Activated T-cell treated with anti-CD3 and anti-CD28 coated beads for 48 hours (primary cell): Measurements from ENCODE around the gene LUC7L.
"Not testable (repeated sequence)": the region's sequence is repeated elsewhere in the genome, so short reads cannot be mapped to it uniquely, and the experiment has no call there.

ENCODE experiments used
- DNase-seq: peaks from one replicate; pipeline ENCODE4 v3.0.0-alpha.2; 2020; ENCODE audit warnings: low read depth

The LUC7L gene

DNA sequence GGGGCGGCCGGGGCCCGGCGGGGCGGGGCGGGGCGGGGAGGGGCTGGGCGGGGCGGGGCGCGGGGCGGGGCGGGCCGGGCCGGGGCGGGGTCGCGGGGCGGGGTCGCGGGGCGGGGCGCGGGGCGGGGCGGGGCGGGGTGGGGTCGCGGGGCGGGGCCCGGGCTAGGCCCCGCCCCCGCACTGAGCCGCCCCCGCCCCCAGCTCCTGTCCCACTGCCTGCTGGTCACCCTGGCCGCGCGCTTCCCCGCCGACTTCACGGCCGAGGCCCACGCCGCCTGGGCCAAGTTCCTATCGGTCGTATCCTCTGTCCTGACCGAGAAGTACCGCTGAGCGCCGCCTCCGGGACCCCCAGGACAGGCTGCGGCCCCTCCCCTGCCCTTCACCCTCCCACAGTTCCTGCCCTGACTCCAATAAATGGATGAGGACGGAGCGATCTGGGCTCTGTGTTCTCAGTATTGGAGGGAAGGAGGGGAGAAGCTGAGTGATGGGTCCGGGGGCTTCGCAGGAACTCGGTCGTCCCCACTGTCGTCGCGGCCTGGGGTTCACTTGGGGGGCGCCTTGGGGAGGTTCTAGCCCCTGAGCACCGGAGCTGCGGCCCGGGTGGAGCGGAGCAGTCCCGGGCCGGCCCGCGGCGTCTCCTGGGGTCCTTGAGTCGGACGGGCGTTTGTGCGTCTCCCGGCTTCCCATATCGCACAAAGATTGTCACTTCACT lies 64.3 kb downstream of the LUC7L start:
- DNase-seq: no peak

GRCh38 chr16:164134-164823 lies 65.0 kb downstream of the LUC7L start:
- not testable (repeated sequence) for DNase-seq

GRCh38 chr16:163696-164095 lies 65.6 kb downstream of the LUC7L start:
- not testable (repeated sequence) for DNase-seq

DNA sequence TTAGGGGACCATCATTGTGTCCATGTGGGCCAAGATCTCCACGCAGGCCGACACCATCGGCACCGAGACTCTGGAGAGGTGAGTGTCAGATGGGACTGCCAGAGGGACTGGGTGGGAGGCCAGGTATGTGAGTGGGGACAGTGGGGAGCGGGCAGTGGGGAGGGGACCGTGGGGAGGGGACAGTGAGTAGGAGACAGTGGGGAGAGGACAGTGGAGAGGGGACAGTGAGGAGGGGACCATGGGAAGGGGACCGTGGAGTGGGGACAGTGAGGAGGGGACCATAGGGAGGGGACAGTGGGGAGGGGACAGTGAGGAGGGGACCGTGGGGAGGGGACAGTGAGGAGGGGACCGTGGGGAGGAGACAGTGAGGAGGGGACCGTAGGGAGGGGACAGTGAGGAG lies 66.1 kb downstream of the LUC7L start:
- not testable (repeated sequence) for DNase-seq

DNA sequence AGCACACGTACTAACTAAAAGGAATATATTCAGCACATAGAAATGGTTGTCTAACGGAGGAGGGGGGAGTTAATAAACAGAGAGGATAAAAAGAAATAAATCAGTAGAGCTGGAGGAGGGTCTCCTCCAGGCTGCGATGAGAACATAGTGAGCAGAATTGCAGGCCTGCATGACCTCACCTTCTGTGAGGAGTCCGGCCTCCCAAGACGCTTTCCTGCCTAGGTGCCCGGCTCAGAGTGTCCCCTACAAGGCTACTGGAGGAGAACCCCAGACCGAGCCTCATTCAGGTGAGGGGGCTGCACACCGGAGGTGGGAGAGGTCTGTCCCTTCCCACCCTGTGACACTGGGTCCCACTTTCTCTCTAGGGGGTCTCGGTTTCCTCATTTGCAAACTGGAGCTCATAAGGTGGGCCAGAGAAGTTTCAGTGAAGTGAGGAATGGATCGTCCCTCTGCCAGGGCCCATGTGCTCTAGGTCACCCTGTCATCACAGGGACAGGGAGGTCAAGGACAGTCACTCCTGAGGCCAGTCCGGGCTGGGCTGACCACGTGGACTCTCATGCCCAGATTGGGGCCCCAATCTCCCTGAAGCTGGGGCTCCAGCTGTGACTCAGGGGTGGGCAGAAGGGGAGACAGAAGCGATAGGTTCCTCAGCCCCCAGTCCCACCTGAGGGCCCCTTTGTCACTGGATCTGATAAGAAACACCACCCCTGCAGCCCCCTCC lies 66.8 kb downstream of the LUC7L start:
- no peak for DNase-seq

- no peak for DNase-seq
Measured at GRCh38 chr16:160691-161190, 68.5 kb downstream of the LUC7L start.

GRCh38 chr16:160242-160641 lies 69.0 kb downstream of the LUC7L start:
- DNase-seq: not testable (repeated sequence)

DNA sequence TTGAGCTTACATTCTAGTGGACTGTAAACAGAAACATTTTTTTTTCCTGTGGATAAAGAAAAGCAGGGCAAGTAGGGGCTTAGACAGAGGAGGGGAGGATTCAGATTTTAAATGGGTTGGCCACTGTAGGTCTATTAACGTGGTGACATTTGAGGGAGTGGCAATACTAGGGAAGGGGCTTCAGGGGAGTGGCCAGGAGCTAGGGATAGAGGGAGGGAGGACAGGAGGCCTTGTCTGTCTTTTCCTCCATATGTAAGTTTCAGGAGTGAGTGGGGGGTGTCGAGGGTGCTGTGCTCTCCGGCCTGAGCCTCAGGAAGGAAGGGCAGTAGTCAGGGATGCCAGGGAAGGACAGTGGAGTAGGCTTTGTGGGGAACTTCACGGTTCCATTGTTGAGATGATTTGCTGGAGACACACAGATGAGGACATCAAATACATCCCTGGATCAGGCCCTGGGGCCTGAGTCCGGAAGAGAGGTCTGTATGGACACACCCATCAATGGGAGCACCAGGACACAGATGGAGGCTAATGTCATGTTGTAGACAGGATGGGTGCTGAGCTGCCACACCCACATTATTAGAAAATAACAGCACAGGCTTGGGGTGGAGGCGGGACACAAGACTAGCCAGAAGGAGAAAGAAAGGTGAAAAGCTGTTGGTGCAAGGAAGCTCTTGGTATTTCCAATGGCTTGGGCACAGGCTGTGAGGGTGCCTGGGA lies 70.0 kb downstream of the LUC7L start:
- no peak for DNase-seq

DNA sequence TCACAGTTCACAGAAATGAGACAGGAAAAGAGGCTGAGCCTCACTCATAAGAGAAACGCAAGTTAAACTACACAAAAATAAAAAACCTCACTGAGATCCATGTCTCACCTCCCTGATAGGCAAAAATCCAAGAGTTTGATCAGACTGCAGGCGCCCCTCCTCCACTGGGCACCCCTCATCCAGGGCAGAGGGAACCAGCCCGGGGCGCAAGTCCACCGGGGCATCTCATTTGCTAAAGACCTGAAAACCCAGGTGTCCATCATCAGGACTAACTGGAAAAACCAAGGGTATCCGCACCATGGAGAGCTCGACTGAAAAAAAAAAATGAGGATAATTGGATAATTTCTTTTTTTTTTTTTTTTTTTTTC lies 74.2 kb downstream of the LUC7L start:
- no peak for DNase-seq

DNA sequence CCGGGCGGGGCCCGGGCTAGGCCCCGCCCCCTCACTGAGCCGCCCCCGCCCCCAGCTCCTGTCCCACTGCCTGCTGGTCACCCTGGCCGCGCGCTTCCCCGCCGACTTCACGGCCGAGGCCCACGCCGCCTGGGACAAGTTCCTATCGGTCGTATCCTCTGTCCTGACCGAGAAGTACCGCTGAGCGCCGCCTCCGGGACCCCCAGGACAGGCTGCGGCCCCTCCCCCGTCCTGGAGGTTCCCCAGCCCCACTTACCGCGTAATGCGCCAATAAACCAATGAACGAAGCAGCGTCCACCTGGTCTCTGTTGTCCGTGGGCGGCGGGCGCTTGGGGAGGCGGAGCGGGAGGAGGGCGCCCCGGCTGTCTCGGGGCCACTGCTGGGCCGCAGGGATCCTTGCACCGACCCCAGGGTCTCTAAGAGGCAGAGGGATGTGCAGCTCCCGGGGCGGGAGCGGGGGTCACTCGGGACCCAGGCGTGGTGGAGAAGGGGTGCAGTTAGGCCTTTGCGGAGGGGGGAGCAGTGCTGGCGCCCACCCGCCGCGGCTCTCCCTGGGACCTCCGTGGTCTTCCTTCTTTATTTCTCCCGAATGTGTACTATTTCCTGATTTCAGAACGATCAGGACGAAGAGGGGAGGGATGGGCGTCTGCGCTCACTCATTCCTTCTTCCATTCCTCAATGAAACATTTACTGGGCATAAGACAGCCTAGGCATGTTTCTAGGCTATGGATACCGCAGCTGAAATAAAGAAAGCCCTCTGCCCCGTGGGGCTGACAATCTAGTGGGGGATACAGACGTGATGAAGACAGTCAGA lies 74.8 kb downstream of the LUC7L start:
- DNase-seq: no peak

GRCh38 chr16:153550-154216 lies 75.6 kb downstream of the LUC7L start:
- not testable (repeated sequence) for DNase-seq

- not testable (repeated sequence) for DNase-seq
Measured at GRCh38 chr16:153129-153521, 76.1 kb downstream of the LUC7L start.

- DNase-seq: no peak
Measured at GRCh38 chr16:152141-153128, 76.8 kb downstream of the LUC7L start, which contains the start of gene HBZ. HBZ (plus strand) TSS chr16:152644; CDS start chr16:152910, 266 bp downstream.

- no peak for DNase-seq
Measured at GRCh38 chr16:149024-149660, 80.1 kb downstream of the LUC7L start.

DNA sequence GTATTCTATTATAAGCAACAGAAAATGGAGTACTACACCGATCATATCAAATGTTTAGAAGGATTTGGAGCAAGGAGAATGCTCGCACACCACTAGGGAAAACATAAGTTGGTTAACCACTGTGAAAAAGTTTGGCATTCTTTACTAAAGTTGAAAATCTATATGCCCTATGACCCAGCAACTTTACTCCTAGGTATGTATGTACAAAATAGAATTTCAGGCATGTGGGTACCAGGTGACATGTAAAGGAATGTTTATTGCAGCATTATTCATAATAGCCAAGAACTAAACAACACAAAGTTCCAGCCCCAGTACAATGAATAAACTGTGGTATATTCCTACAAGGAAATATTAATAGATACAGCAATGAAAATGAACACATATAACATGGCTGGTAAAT lies 82.6 kb downstream of the LUC7L start:
- DNase-seq: no peak

DNA sequence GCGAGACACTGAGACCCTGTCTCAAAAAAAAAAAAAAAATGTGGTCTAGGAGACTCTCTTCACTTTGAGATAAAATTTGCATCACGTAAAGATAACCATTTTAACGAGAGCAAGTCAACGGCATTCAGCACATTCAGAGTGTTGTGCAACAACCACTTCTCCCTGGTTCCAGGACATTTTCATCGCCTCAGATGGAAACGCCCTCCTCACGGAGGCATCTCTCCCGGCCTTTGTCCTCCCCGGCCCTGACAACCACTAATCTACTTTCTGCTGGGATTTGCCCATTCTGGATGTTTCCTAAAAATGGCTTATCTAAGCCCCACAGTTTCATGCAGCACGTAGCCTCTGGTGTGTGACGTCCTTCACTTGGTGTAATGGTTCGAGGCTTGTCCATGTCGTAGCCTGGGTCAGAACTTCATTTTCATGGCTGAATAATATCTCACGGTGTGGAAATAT lies 84.4 kb downstream of the LUC7L start:
- DNase-seq: no peak

DNA sequence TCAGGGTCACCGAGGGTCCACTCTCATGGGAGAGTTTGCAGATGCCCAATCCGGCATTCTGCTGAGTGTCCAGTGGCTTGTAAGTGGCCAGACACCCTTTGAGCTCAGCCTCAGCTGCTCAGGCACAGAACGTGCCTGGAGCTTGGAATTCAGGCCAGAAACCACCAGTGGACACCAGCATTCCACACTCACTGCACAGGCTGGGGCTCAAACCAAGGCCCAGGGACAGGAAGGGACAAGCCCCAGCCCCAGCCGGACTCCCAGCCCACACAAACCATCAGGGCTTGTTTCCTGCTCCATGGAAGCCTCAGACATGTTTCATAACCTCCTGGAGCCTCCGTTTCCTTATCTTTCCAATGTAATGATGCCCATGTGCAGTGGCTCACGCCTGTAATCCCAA lies 85.8 kb downstream of the LUC7L start:
- no peak for DNase-seq

- DNase-seq: no peak
Measured at GRCh38 chr16:143047-143446, 86.2 kb downstream of the LUC7L start.

DNA sequence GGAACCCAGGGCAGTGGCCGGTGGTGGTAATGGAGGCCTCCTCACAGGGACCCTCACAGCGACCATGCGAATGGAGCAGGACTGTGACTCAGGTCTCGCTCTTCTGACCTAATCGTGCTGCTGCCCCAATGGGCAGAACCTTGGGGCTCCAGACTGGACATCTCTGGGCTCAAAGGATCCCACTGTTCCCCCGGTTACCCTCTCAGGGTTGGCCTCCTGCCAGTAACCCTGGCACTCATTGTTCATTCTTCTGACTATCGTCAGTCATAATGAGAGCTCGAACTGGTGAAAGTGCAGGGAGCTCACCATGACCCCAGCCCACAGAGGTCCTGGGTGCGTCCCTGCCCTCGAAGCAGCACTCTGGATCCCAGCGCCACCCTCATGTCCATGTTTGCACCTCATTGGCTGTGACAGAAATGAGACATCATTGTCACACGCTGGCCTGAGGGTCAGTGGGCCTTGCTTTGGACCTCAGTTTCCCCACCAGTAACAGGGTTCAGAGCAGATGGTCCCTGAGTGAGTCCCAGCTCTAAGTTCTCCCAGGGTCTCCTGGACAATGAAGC lies 86.8 kb downstream of the LUC7L start:
- DNase-seq: no peak
